GM21528 (cell line): Measurements from ENCODE around the gene TMCO6.
A peak's percentile ranks its signal among the peaks of the same experiment; 100 is the strongest.
"Not testable (repeated sequence)": the region's sequence is repeated elsewhere in the genome, so short reads cannot be mapped to it uniquely, and the experiment has no call there.

Source experiments
- ATAC-seq: cut with Tn5 transposase; IDR thresholded peaks from one replicate; pipeline ENCODE4 v1.9.1; 2021; ENCODE audit warnings: mild to moderate bottlenecking, moderate library complexity; ENCODE audit not compliant: unreplicated experiment, low FRiP score

Gene TMCO6

DNA sequence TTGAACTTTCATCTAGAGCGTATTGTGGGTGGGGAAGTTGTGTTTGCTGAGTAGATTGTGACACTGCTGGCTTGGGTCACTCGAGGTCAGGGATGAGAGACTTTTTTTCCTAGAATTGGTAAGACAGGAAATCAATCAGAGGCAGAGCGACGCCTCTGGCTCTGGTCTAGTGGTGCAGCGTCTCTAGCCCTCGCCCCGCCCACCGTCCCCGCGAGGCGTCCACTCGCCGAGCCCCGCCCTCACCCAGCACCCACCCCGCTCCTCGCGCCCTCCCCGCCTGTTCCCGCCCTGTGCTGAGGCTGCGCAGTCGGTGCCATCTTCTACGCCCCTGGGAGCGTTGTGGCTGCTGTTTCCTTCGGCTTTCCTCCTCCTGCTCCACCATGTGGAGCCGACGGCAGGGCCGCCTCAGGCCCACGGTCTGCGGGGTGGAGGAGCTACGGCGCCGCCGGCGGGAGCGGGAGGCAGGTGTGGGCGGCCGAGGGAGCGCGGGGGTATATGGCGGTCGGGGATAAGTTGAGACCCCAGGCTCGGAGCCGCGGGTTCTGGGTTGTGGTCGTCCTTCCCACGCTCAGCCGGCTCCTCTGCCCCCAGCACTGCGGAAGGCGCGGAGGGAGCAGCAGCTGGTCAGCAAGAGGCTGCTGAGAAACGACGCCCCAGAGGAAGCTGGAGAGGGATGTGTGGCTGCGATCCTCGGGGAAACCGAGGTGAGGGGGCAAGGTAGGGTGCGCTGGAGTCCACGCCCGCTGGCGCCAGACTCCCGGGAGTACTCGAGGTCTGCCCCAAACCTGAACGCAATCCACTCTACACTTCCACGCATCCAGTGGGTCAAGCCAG is at the start of gene TMCO6:
Gene TMCO6, plus strand, starts transcription at position 304 of the 834 bp plus-strand sequence. Its CDS starts 77 bp downstream, at position 381.
- ATAC-seq, result peak; percentile 88

DNA sequence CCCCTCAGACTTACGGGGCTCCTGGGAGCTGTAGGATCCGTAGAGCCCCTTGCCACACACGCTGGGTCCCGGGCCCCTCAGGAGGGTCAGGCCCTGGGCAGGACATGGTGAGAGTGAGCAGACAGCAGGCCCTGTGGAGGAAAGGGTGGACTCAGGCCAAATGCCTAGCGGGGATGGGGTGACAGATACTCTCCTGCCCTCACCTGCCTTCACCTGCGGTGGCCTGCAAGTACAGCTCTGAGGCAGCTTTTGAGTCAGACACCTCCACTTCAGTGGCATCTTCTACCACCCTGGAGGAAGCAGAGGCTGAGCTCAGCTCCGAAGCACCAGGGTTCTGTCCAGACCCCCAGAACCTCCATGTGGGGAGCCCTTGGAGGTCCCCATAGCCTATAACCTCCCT is 48.4 kb upstream of the TMCO6 start:
- ATAC-seq, result no peak

- no peak for ATAC-seq
Observed at GRCh38 chr5:140591747-140592372, 47.4 kb upstream of the TMCO6 start.

DNA sequence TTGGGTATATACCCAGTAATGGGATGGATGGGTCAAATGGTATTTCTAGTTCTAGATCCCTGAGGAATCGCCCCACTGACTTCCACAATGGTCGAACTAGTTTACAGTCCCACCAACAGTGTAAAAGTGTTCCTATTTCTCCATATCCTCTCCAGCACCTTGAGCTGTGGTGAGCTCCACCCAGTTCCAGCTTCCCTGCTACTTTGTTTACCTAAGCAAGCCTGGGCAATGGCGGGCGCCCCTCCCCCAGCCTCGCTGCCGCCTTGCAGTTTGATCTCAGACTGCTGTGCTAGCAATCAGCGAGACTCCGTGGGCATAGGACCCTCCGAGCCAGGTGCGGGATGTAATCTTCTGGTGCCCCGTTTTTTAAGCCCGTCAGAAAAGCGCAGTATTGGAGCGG is 46.2 kb upstream of the TMCO6 start:
- ATAC-seq, result not testable (repeated sequence)

DNA sequence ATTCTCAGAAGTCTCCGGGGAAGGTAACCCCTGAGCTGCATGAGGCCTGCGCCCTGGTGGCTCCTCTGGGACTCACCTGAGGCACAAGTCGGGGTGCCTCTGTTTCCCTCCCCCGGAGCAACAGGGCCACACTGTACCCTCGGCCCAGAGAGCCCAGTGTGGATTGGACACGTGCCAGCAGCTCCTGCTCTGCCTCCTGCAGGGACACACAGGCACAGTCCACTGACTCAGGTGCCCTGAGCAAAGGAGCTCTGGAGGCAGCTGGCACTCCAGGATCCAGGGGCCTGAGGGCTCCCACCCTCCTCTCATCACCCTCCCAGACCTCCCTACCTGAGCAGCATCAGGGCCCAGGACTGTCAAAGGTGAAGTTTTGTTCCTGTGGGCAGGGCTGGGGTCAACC is 45.1 kb upstream of the TMCO6 start:
- ATAC-seq, result no peak

DNA sequence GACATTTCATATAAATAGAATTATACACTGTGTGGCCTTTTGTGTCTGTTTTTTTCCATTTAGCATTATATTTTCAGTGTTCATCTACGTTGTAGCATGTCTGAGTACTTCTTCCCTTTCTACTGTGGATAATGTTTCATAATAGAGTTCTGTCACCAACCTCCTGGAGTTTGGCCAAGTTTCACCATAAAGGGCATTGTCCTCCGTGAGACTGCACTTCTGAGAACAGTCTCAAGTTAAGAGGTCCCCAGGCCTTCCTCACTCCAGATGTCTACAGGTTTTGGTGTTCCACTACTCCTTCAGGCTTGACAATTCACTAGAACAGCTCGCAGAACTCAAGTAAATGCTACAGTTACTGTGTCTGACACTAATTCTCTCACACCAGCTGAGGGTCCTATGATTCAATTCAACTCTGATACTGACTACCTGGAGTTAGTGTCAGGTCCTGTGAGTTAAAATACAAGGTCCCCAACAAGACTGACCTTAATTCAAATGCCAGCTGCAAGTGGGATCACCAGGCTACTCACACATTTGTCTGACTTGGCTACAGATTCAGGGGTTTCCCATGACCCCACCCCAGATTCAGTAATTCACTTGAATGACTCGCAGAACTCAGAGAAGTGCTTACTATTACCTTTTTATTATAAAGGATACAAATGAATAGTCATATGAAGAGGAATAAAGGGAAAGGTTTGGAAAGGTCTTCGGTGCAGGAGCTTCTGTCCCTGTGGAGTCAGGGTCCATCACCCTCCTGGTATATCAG is 43.5 kb upstream of the TMCO6 start:
- ATAC-seq, result no peak

DNA sequence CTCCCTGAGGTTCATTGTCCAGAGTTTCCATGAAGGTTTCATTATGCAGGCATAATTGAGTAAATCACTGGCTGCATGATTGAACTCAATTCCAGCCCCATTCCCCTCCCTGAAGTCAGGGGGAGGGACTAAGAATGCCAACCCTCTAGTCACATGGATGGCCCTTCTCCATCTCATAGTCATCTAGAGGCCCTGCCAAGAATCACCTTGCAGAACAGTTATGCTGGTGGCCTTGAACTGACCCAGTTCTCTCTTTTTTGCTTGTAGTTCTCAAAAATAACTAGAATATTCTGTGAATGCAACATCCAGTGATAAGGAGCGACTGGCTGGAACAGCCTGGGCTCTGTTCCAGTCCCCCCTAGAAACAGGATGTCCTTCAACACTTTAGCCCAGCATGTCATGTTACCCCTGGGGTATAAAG is 42.9 kb upstream of the TMCO6 start:
- ATAC-seq, result no peak

DNA sequence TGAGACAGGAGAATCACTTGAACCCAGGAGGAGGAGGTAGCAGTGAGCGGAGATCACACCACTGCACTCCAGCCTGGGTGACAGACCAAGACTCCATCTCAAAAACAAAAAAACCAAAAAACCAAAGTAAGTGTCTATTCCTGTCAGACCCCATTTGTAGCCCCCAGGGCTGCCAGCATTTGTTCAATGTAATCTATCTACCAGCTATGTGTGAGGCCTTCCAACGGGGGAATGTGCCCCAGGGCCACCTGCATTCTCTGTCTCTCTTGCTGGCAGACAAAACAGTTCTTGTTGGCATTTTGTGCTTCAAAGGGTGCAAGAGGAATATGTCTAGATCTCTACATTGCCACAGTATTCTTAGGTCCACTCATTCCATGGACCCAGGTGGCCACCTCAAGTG is 40.4 kb upstream of the TMCO6 start:
- ATAC-seq, result no peak

- ATAC-seq, result no peak
Observed at GRCh38 chr5:140600096-140600495, 39.2 kb upstream of the TMCO6 start.

DNA sequence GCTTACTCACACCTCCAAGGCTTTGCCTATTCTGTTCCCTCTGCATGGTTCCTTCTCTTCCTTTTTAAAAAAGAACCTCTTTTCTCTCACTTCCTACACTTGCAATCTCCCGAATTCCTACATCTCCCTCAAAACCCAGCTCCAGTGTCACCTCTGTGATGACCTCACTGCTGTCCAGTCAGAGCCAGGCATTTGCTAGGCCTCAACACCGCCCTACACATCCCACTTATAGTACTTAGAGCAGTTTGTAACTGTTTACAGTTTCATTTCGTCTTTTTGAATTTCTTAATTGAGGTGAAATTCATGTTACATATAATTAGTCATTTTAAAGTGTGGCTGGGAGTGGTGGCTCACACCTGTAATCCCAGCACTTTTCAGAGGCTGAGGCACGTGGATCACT is 37.1 kb upstream of the TMCO6 start:
- no peak for ATAC-seq

- ATAC-seq, result not testable (repeated sequence)
Observed at GRCh38 chr5:140603446-140603698, 35.9 kb upstream of the TMCO6 start.

- ATAC-seq, result no peak
Observed at GRCh38 chr5:140603734-140604133, 35.5 kb upstream of the TMCO6 start.

- no peak for ATAC-seq
Observed at GRCh38 chr5:140605879-140606278, 33.4 kb upstream of the TMCO6 start.

DNA sequence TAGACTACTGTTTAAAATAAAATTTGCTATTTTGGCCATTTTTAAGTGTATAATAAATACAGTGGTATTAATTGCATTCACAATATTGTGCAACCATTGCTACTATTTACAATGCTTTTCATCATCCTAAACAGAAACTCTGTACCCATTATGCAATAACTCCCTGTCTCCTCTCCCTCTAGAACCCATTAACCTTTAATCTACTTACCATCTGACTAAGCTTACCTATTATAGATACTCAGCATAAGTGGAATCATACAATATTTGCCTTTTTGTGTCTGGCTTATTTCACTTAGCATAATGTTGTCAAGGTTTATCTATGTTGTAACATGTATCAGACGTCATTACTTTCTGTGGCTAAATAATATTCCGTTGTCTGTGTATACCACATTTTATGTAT is 32.2 kb upstream of the TMCO6 start:
- ATAC-seq, result no peak

DNA sequence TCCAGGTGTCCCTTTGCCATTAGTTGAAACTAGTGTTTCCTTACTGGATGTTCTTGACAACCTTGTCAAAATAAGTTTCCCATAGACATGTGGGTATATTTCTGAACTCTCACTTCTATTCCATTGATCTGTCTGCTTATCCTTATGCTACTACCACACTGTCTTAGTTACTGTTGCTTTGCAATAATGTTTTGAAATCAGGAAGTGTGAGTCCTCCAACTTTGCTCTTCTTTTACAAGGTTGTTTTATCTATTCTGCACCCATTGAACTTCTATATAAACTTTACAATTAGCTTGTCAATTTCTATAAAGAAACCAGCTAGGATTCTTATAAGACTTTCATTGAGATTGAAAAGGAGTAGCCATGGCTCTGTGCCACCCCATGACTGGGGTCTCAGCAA is 30.5 kb upstream of the TMCO6 start:
- no peak for ATAC-seq

DNA sequence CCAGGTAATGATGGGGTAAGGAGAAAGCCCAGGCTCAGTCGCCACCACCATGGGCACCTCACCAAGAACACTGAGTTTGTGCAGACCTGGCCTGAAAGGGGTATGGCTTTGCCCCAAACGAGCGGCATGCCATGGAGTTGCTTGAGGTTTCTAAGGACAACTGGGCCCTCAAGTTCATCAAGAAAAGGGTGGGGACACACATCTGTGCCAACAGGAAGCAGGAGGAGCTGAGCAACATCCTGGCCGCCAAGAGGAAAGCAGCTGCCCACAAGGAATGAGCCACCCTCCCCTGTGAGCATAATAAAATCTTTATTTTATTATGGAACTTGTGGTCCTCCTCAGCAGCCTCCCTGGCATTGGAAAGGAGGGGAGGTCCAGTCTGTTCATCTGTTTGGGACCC is 30.1 kb upstream of the TMCO6 start:
- ATAC-seq, result no peak

DNA sequence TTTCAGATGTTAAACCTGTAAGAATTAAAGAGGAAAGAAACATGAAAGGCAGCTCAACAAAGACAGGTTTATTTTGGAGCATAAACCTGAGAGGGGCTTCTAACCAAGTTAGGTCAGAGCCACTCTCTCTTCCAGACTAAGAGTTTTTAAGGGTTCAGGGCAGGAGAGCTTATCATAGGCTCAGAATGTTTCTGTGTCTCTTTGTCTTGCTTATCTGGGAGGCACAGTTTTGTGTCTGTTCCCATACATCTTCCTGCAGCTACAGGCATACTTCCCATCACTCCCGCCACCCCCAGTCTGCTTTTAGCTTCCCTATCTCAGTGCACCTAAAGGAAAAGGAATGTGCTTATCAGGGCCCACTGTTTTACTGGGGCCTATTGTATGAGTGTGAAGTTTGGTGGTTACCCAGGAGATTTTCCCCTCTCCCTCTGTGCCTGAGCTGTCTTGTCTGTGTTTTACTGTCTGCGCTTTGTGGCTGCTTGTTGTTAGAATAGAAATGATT is 28.2 kb upstream of the TMCO6 start:
- ATAC-seq, result no peak

DNA sequence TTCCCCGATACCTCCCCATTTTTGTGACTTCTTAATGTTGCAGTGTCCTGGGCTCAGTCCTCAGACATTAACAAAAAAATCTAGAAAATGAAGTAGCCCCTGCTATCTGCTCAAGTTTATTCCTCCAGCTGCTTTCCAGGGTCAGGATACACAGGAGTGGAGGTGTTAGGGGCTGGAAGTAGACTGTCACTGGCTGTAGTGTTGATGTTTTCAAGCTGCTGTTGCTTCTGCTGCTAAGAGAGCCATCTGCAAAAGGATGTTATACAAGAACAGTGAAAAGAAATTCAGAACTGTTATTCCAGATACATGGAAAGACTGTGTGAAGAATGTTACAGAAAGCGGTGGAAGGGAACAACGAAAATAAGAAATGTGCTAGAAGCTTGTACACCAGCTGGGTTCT is 16.9 kb upstream of the TMCO6 start:
- ATAC-seq, result no peak

DNA sequence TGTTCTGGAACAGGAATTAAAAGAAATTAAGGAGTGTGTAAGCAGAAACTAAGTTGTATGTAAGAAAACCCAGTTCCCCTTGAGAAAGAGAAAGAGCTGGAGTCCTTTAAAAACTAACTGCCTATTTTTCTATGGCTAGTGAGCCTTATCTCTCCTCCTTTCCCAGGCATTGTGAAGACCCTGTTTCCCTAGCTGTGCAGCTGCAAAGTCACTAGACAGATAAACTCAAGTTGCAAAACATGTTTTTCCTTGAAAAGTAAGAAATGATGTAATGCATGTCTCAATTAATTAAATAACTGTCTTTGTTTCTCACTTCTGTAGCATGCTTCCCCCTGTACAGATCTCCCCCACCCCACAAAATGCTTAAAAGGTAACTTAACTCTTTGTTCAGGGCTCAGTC is 16.2 kb upstream of the TMCO6 start:
- not testable (repeated sequence) for ATAC-seq

DNA sequence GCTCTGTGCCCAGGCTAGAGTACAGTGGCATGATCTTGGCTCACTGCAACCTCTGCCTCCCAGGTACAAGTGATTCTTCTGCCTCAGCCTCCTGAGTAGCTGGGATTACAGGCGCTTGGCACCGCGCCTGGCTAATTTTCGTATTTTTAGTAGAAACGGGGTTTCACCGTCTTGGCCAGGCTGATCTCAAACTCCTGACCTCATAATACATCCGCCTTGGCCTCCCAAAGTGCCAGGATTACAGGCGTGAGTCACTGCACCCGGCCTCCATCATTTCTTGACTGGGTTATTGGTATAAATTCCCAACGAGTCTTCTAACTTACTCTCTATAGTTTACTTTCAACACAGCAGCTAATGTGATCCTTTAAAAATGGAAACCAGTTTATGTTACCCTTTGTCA is 14.4 kb upstream of the TMCO6 start:
- ATAC-seq, result not testable (repeated sequence)

DNA sequence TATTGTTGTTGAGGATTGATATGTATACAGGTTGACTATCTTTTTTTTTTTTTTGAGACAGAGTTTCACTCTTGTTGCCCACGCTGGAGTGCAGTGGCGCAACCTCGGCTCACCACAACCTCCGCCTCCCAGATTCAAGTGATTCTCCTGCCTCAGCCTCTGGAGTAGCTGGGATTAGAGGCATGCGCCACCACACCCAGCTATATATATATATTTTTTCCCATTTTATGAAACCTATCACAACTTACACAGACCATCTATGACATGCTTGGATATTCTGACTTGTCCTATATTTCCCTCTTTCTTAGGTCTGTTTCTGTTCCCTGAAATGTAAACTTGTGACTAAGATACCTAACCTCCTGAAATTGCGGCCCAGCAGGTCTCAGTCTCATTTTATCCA is 11.3 kb upstream of the TMCO6 start:
- ATAC-seq, result no peak
